Neuron (in vitro differentiated cells): ENCODE data around the gene KIRREL3.

Source experiments
- H2AFZ ChIP-seq: one replicate; pipeline ENCODE4 v1.6.1; 2013; ENCODE audit warnings: low read depth, mild to moderate bottlenecking, inconsistent platforms, low read length, moderate library complexity
- H3K27me3 ChIP-seq: one replicate; pipeline ENCODE4 v1.6.1; 2013; ENCODE audit warnings: low read length; ENCODE audit not compliant: insufficient read depth
- H3K36me3 ChIP-seq: one replicate; pipeline ENCODE4 v1.6.1; 2013; ENCODE audit warnings: low read length; ENCODE audit not compliant: insufficient read depth
- H3K4me1 ChIP-seq: one replicate; pipeline ENCODE4 v1.6.1; 2013; ENCODE audit warnings: low read length; ENCODE audit not compliant: insufficient read depth
- H3K4me3 ChIP-seq: 2 replicates; pipeline ENCODE4 v1.5.1; 2013; ENCODE audit warnings: mild to moderate bottlenecking, low read length, moderate library complexity
- H3K9me3 ChIP-seq: one replicate; pipeline ENCODE4 v1.6.1; 2013; ENCODE audit warnings: low read length

Gene KIRREL3

GRCh38 chr11:126992065-126992803 is 8.3 kb downstream of the KIRREL3 start:
- H3K9me3 ChIP-seq: no peaks in the 10 kb centered on the region
- H3K4me1 ChIP-seq: peaks cover 8% of the 10 kb centered on the region
- no peaks in the 10 kb centered on the region for H3K36me3 ChIP-seq
- peaks cover 6% of the 10 kb centered on the region for H3K27me3 ChIP-seq
- H3K4me3 ChIP-seq: no peak overlapping the region
- H2AFZ ChIP-seq: no peak overlapping the region

GRCh38 chr11:126991596-126991995 is 9.0 kb downstream of the KIRREL3 start:
- no peak overlapping the region for H2AFZ ChIP-seq

GRCh38 chr11:126990716-126991480 is 9.7 kb downstream of the KIRREL3 start:
- Histone ChIP-seq H3K4me3 (no peak overlapping the region), H3K9me3 (no peaks in the 10 kb centered on the region), H3K27me3 (peaks cover 3% of the 10 kb centered on the region), H2AFZ (no peak overlapping the region), H3K36me3 (no peaks in the 10 kb centered on the region), H3K4me1 (no peaks in the 10 kb centered on the region)

More at GRCh38 chr11:126991596-126991995, 9.0 kb downstream of the KIRREL3 start:
- H3K27me3 ChIP-seq: peaks cover 5% of the 10 kb centered on the region
- peaks cover 4% of the 10 kb centered on the region for H3K4me1 ChIP-seq
- no peak overlapping the region for H3K4me3 ChIP-seq
- no peaks in the 10 kb centered on the region for H3K36me3 ChIP-seq
- no peaks in the 10 kb centered on the region for H3K9me3 ChIP-seq

GRCh38 chr11:126989942-126990715 is 10.4 kb downstream of the KIRREL3 start:
- H3K9me3 ChIP-seq: no peaks in the 10 kb centered on the region
- H3K4me3 ChIP-seq: no peak overlapping the region
- no peak overlapping the region for H2AFZ ChIP-seq
- H3K36me3 ChIP-seq: no peaks in the 10 kb centered on the region
- H3K27me3 ChIP-seq: peaks cover 3% of the 10 kb centered on the region
- no peaks in the 10 kb centered on the region for H3K4me1 ChIP-seq

GRCh38 chr11:126988655-126989054 is 11.9 kb downstream of the KIRREL3 start:
- Histone ChIP-seq H3K9me3 (no peaks in the 10 kb centered on the region), H3K36me3 (no peaks in the 10 kb centered on the region), H3K4me1 (no peaks in the 10 kb centered on the region), H3K27me3 (peaks cover 3% of the 10 kb centered on the region), H3K4me3 (no peak overlapping the region), H2AFZ (no peak overlapping the region)

GRCh38 chr11:126981635-126982034 is 18.9 kb downstream of the KIRREL3 start:
- no peak overlapping the region for H2AFZ ChIP-seq
- no peak overlapping the region for H3K4me3 ChIP-seq
- H3K9me3 ChIP-seq: no peaks in the 10 kb centered on the region
- H3K27me3 ChIP-seq: no peaks in the 10 kb centered on the region
- no peaks in the 10 kb centered on the region for H3K4me1 ChIP-seq
- H3K36me3 ChIP-seq: no peaks in the 10 kb centered on the region

GRCh38 chr11:126978911-126979310 is 21.7 kb downstream of the KIRREL3 start:
- Histone ChIP-seq H3K4me1 (no peaks in the 10 kb centered on the region), H3K36me3 (no peaks in the 10 kb centered on the region), H3K27me3 (no peaks in the 10 kb centered on the region), H2AFZ (no peak overlapping the region), H3K4me3 (no peak overlapping the region), H3K9me3 (no peaks in the 10 kb centered on the region)

GRCh38 chr11:126978165-126978564 is 22.4 kb downstream of the KIRREL3 start:
- Histone ChIP-seq H3K27me3 (no peaks in the 10 kb centered on the region), H3K36me3 (no peaks in the 10 kb centered on the region)

GRCh38 chr11:126973051-126973450 is 27.5 kb downstream of the KIRREL3 start:
- H3K9me3 ChIP-seq: no peaks in the 10 kb centered on the region
- H3K4me3 ChIP-seq: no peak overlapping the region
- H3K27me3 ChIP-seq: no peaks in the 10 kb centered on the region
- no peaks in the 10 kb centered on the region for H3K36me3 ChIP-seq
- H3K4me1 ChIP-seq: no peaks in the 10 kb centered on the region
- no peak overlapping the region for H2AFZ ChIP-seq

More at GRCh38 chr11:126978165-126978564, 22.4 kb downstream of the KIRREL3 start:
- H3K4me1 ChIP-seq: no peaks in the 10 kb centered on the region
- no peaks in the 10 kb centered on the region for H3K9me3 ChIP-seq
- H3K4me3 ChIP-seq: no peak overlapping the region
- H2AFZ ChIP-seq: no peak overlapping the region

- H3K9me3 ChIP-seq: no peaks in the 10 kb centered on the region
- no peak overlapping the region for H3K4me3 ChIP-seq
- no peaks in the 10 kb centered on the region for H3K36me3 ChIP-seq
- no peaks in the 10 kb centered on the region for H3K27me3 ChIP-seq
- no peak overlapping the region for H2AFZ ChIP-seq
- H3K4me1 ChIP-seq: no peaks in the 10 kb centered on the region
Measured at GRCh38 chr11:126971305-126971704, 29.3 kb downstream of the KIRREL3 start.

GRCh38 chr11:126969865-126970479 is 30.6 kb downstream of the KIRREL3 start:
- H3K27me3 ChIP-seq: no peaks in the 10 kb centered on the region
- H3K9me3 ChIP-seq: no peaks in the 10 kb centered on the region

GRCh38 chr11:126968915-126969314 is 31.7 kb downstream of the KIRREL3 start:
- Histone ChIP-seq H2AFZ (no peak overlapping the region), H3K4me3 (no peak overlapping the region), H3K4me1 (no peaks in the 10 kb centered on the region), H3K27me3 (no peaks in the 10 kb centered on the region), H3K9me3 (no peaks in the 10 kb centered on the region), H3K36me3 (no peaks in the 10 kb centered on the region)

More at GRCh38 chr11:126969865-126970479, 30.6 kb downstream of the KIRREL3 start:
- no peaks in the 10 kb centered on the region for H3K36me3 ChIP-seq
- no peak overlapping the region for H3K4me3 ChIP-seq
- H2AFZ ChIP-seq: no peak overlapping the region
- H3K4me1 ChIP-seq: no peaks in the 10 kb centered on the region
